IPS DF 19.7 (cell line): Measurements from ENCODE around the gene BEST4.
"Not testable (repeated sequence)": the region's sequence is repeated elsewhere in the genome, so short reads cannot be mapped to it uniquely, and the experiment has no call there.

ENCODE experiments used
- DNase-seq: peaks from one replicate; pipeline ENCODE4 v3.0.0-alpha.2; 2013; ENCODE audit warnings: low read depth, low spot score

Gene BEST4

DNA sequence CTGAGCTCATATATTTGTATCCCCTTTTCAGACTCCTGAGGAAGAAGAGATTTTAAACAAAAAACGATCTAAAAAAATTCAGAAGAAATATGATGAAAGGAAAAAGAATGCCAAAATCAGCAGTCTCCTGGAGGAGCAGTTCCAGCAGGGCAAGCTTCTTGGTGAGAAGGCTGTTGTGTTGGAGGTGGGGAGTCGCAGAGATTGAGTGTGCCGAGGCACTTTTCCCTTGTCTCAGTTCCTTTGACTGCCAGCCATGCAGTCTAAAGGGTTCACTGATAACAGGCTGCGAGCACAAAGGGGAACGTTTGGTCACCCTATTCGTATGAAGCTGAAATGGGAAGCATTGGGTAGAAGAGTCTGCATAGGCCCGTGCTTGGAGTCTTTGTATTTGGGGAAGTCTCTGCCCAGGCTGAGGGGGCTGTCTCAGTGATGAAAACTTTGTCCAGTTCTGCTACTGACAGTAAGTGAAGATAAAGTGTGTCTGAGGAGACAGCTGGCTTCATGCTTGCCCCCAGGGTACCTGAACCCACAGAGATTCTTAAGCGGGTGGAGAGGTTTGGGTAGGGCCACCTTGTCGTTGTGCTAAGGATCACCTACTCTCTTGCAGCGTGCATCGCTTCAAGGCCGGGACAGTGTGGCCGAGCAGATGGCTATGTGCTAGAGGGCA is 9.9 kb downstream of the BEST4 start:
- no peak for DNase-seq

- DNase-seq: no peak
Observed at GRCh38 chr1:44777547-44777946, 10.4 kb downstream of the BEST4 start.

DNA sequence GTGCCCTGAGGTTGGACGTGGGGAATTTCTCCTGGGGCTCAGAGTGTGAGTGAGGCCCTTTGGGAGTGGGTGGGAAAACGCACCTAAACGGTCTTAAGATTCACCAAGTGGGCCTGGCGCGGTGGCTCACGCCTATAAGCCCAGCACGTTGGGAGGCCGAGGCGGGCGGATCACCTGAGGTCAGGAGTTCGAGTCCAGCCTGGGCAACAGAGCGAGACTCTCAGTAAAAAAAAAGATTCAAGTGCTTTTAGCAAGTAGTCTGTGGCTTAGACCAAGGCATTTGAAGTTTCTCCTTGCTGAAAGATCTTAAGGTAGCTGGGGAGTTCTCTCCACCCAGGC is 11.3 kb downstream of the BEST4 start:
- DNase-seq: no peak

- DNase-seq: no peak
Observed at GRCh38 chr1:44775930-44776729, 11.8 kb downstream of the BEST4 start.

DNA sequence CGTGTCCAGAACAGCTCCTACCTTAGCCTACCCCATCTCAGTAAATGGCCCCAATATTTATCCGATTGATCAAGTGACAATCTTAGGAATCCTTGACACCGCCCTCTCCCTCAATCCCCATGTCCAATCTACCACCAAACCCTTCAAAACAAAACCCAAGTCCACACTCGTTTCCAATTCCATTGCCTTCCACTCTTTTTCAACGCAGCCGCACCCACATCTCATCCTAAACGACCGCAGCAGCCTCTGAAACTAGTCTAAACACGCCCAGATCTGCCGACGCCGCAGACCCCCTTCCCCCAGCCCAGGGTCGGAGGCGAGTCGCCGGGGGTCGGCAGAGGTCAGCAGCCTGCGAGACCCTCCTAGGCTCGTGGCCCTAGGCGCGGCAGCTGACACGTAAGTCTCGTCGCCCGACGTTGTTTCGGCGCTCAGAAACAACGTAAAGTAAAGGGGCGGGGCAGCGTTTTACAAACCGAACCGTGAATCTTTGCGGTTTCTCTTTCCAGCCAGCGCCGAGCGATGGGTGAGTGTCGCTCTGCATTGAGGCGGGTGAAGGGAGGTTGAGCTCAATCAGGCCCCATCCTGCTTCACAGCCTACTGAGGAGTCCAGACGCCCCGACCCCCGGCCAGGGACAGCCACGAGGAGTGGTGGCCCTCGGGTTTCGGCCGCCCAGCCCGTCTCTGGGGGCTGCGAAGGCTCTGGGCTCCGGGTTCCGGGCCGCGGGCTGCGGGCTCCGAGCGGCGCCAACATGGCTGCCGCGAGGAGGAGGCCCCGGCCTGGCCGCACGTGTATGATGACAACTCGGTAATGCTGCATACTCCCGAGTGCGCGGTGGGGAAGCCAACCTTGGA is 12.7 kb downstream of the BEST4 start, which contains the start of gene RPS8:
RPS8 (plus strand) TSS at position 463 of the 852 bp plus-strand sequence; CDS start at position 520, 57 bp downstream.
- DNase-seq: peak; percentile 85

- not testable (repeated sequence) for DNase-seq
Observed at GRCh38 chr1:44766421-44766820, 21.5 kb downstream of the BEST4 start.

DNA sequence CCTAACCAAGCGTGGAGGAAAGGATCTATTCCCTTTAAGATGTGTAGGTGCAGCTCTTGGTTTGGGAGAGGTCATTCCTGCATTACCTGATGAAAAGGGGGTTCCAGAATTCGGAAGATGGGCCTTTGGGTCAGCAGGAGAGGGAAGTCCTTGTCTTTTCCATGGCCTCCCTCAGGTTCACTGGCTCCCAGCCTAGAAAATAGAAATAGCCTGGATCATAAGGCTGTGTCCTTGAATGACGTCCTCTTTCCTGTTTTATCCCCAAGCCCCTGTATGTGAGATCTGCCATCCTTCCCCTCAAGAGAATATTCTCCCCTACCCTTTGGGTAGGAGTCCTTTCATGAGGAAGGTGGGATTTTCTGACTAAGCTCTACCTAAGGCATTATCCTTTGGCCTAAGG is 27.1 kb downstream of the BEST4 start:
- no peak for DNase-seq

- DNase-seq: no peak
Observed at GRCh38 chr1:44759077-44759476, 28.9 kb downstream of the BEST4 start.

GRCh38 chr1:44757420-44757819 is 30.6 kb downstream of the BEST4 start:
- DNase-seq: no peak

DNA sequence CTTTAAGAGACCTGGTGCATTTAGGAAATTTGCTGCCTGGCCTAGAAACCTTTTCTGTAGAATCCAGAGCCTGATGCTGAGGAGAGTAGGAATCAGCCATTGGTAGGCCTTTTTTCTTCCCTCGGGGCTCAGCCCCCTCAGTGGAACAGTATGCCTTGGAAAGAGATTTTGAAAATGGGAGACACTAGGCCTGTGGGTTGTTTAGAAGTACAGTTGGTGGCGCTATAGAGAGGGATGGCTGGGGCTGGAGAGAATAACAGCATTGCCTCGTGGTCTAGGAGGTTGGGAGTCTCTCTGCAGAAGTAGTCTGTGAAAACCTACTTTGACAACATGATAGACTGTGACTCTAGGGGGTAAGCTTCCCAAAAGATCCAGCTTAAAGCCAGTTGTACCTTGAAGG is 40.1 kb downstream of the BEST4 start:
- no peak for DNase-seq

GRCh38 chr1:44743211-44743610 is 44.8 kb downstream of the BEST4 start:
- no peak for DNase-seq

DNA sequence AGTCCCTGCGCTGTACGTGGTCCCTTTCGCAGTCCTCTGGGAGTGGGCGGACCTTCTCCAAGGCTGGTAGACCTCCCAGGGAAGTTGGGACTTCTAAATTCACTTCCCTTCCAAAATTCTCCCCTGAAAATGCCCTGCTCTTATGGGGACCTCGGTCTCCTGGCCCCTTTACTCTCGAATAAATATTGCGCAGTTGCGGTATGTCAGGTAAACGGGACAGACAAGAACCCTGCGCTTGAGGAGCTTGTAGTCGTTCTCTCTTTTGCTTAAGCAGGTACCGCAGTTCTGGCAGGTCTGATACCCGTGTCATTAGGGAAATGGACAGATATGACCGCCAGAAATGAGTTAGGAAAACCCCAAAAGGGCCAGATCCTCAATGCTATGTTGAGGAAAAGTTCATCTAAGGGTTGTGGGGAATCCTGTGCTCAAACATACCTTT is 47.8 kb downstream of the BEST4 start:
- DNase-seq: no peak

DNA sequence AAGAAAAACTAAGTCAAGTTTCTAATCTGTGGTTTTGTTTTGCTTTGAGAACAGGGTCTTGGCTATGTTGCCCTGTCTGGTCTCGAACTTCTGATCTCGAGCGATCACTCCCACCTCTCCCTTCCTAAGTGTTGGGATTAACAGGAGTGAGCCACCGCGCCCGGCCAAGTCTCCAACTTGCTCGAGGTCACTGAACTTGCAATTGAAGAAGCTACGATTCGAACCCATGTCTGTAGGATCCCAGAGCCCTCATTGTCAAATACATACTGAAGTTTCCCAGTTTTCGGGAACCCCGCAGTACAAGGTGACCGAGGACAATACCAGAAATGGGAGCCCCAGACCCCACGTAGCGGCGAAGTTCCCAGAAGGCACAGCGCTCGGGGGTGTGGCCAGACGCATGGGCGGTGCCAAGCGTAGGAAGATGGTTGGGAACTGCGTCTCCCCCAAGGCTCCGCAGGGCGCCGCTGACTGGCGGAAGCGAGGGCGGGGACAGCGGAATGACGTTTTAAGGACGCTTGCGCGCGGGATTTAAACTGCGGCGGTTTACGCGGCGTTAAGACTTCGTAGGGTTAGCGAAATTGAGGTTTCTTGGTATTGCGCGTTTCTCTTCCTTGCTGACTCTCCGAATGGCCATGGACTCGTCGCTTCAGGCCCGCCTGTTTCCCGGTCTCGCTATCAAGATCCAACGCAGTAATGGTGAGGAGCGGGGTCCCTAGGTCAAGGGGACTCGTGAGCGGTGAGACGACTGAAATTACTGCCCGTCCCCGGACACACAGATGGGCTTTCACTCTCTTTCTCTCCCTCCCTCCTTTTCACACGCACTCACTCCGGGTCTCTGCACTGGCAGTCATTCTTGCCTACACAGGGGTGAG is 48.4 kb downstream of the BEST4 start, which contains the start of gene KIF2C:
KIF2C (plus strand) TSS at position 531 of the 872 bp plus-strand sequence; CDS start at position 627, 96 bp downstream.
- peak; percentile 92 for DNase-seq

- DNase-seq: not testable (repeated sequence)
Observed at GRCh38 chr1:44738953-44739306, 49.0 kb downstream of the BEST4 start.

GRCh38 chr1:44735992-44736391 is 52.0 kb downstream of the BEST4 start:
- no peak for DNase-seq

DNA sequence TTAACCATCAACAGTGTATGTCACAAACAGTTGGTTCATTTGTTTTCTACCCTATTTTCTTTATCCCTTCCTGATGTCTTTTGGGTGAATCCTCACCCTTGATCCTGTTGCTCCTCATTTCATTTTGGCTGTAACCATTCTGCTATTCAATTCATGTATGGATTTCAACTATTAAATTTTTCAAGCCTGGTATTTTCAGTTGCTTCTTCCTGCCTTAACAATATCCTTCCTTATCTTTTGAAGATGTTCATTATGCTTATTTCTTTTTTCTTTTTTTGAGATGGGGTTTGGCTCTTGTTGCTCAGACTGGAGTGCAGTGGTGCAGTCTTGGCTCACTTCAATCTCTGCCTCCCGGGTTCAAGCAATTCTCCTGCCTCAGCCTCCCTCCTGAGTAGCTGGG is 54.2 kb downstream of the BEST4 start:
- no peak for DNase-seq
